ENCODE data around the gene STAT5A. TPM values are rescaled to one million over a fixed set of nuclear protein-coding genes. Genes with fewer than 3 reads are reported as not detected.
A peak's percentile ranks its signal among the peaks of the same experiment; 100 is the strongest.

STAT5A gene
- total RNA-seq, 1 donor from 2014 or later = 13.8 TPM

DNA sequence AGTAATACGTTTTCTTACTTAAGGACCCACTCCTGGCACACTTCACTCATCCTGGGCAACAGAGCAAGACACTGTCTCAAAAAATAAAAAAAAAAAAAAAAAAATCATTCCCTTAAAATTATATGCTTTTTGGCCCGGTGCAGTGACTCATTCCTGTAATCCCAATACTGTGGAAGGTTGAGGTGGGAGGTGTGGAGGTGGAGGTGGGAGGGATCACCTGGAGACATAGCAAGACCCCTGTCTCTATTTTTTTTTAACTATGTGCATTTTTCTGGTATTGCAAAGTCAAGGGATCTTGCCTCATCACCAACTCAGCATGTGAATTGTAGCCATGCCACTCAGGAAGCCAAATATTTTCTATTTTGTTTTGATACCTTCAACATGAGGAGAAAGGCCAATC, 21.8 kb upstream of the STAT5A start:
- no peak for DNase-seq
- intact Hi-C loops (cut with micrococcal nuclease) = no loop called here
- no peak for ATAC-seq

DNA sequence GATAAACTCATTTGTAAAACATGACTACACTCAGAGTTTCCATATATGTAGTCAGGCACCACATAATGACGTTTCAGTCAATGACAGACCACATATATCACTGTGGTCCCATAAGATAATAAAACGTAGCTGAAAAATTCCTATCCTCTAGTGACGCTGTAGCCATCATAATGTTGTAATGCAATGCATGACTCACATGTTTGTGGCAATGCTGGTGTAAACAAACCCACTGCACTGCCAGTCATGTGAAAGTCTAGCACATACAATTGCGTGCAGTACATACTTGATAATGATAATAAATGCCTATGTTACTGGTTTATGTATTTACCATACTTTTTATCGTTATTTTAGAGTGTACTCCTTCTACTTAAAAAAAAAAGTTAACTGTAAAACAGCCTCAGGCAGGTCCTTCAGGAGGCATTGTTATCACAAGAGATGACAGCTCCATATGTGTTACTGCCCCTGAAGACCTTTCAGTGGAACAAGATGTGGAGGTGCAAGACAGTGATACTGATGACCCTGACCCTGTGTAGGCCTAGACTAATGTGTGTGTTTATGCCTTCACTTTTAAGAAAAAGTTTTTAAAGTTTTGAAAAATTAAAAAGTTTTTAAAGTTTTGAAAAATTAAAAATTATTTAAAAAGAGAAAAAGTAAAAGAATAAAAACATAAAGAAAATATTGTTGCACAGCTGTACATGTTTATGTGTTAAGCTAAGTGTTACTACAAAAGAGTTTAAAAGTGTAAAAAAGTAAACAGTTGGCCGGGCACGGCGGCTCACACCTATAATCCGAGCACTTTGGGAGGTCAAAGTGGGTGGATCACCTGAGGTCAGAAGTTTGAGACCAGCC, 21.2 kb upstream of the STAT5A start:
- no peak for ATAC-seq

DNA sequence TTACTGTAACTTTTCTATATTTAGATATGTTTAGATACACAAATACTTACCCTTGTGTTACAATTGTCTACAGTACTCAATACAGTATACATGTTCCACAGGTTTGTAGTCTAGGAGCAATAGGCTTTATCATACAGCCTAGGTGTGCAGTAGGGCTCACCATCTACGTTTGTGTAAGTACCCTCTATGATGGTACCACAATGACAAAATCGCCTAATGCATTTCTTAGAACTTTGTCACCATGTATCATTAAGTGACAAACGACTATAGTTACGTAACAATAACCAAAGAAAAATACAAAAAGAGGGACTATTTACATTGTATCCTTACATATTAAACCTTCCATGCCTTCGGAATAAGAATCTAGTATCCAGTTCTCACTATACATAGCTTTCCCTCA, 20.1 kb upstream of the STAT5A start:
- intact Hi-C loops (cut with micrococcal nuclease) = no loop called here
- no peak for ATAC-seq
- DNase-seq = no peak

More for the DNA sequence above, 21.2 kb upstream of the STAT5A start:
- no peak for DNase-seq
- intact Hi-C loops (cut with micrococcal nuclease) = no loop called here

DNA sequence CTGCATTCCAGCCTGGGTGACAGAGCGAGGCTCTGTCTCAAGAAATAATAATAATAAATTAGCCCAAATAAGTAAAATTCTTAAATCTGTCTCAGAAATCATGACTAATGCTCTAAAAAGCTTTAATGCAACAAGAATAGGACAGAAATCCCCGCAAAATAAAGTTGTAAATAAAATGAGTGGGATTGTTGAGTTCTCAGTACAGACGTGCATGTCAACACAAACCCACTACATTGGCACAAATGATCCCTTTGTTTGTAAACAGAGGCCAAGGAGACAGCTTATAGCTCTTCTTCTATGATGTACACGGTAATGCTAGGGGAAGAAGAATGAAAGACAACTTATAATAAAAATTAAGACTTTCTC, 18.1 kb upstream of the STAT5A start:
- intact Hi-C loops (cut with micrococcal nuclease) = no loop called here
- DNase-seq (no peak), ATAC-seq (no peak)

DNA sequence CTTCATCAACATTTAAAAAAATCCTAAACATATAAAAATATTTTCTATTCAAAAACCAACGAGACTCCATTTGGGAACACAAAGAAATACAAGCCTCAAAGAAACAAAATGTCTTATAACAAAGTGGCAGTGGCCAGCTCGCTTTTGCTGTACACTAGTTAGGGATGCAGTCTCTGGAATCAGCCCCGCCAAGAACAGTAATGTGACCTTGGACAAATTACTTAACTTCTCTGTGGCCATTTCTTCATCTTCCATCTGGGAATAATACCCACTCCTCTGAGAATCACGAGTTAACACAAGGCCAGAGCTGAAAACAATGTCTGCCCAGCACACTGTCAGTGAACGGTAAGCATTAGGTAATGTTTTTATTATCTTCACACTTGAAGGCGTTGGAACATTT, 17.7 kb upstream of the STAT5A start:
- intact Hi-C loops (cut with micrococcal nuclease) = no loop called here
- ATAC-seq = no peak
- no peak for DNase-seq

DNA sequence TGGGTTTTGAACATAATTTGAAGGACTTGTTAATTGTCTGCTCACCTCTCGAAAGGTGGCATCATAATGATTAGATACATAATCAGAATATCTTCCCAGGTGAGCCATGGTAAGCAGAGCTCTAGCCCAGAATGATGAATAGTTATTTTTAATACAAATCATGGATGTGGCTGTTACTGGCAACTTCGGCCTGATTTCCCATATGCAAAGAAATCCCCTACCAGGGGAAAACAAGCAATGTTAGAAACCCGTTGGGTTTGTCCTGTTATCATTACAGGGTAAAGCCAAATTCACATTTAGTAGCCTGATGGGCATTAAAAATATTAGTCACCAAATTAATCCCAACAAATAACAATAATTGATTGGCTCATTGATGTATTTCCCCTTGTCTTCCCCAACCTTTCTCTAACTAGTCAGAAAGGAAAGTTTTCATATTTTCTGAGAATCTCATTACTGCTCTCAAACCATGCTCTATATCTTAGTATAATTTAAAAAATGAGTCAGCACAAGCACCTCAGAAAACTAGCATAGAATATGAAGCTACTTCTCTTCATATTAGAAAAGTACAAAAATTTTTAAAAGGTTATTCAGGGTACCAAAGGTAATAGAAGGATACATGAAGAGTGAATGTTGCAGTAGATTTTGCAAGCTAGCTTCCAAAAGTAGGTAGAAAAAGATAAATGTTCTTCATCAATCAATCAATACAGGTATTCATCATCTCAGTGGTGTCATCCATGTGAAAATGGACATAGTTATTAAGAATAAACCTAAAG, 17.1 kb upstream of the STAT5A start:
- no peak for DNase-seq
- ATAC-seq = no peak
- intact Hi-C loops (cut with micrococcal nuclease) = no loop called here

DNA sequence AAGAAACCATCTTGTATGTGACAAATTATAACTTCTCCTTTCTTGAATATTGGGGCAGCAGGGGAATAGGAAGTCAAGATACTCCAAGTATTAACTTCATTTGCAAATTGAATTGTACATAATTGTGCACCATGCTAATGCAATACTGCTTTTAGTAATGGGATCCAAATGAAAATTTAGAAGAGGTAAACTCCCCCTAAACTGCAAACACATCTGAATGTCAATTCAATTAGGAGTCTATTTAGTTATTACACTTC, 16.6 kb upstream of the STAT5A start:
- ATAC-seq (no peak), DNase-seq (no peak)
- intact Hi-C loops (cut with micrococcal nuclease) = no loop called here

DNA sequence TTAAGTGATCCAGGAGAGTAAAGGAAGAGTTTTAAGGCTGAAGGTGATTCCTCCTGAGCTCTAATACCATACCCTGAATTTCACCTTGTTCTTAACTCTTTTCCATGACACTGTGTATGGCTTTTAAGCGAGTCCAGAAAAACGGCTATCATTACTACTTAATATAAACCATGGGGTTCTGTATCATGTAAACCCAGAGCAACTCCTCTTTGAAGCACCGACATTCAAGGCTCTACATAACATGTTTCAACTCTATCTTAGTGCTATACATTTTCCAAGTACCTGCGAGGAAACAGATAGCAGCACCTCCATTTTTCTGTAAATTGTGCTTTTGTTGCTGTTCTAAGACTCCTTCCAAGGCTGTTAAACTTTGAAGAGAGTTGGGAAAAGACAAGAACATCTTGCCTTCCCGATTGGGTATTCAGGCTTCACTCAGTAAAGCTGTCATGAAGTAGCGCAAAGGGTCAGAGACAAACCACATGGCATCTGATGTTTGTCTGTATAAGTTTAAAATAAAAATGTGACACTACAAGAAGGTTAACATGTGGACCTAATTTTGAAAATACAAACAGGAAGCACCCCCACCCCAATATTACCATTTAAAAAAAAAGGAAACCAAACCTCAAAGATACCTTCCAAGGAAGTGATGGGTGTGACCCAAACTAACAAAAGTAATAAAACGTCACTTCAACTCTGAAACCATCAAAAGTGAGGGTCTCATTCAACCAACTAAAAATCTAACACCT, 16.0 kb upstream of the STAT5A start:
- DNase-seq (no peak), ATAC-seq (no peak)
- intact Hi-C loops (cut with micrococcal nuclease) = no loop called here

DNA sequence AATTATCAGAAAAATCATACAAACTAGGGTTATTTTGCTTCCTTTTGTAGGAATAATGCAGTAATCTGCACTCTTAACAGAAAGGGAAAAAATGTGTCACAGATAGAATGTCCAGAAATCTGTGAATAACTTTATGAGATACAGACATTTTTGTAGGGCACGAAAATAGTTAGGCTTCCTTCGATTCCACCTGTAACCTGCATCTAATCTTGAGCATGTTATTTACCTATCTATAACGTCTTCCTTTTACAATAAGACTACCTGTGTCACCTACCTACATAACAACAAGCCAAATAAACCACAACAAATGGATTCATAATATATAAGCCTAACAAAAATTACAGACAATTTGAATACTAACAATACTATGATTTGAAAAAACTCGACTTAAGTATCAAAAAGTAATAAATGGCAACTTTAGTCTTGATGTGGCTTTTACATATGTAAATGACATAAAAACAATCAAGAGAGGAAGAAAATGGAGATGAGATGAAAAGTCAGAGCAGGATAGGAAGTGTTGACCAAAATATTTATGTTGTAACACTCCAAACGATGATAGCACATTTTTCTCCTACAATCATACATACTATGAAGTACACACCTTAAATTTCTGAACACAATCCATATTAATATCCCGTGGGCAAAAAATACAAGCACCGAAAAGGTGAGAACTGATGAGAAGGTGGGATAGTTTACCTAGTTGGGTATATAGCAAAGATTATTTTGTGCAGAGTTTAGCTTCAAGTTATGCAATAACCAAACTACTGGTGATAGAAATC, 14.6 kb upstream of the STAT5A start:
- intact Hi-C loops (cut with micrococcal nuclease) = no loop called here
- ATAC-seq (no peak), DNase-seq (no peak)

DNA sequence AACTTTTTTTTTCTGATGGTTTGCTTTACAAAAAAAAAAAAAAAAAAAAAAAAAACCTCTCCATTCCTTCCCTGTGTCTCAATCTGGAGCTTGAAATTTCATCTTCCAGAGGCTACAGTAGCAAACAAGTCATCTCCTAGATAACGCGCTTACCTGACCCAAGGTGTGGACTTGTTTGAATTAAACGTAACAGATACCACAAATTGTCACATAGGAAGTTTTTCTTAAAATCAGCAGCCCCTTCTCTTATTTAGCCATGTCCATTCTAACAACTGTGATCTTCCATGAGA, 14.1 kb upstream of the STAT5A start:
- ATAC-seq (no peak), DNase-seq (no peak)
- intact Hi-C loops (cut with micrococcal nuclease) = no loop called here

DNA sequence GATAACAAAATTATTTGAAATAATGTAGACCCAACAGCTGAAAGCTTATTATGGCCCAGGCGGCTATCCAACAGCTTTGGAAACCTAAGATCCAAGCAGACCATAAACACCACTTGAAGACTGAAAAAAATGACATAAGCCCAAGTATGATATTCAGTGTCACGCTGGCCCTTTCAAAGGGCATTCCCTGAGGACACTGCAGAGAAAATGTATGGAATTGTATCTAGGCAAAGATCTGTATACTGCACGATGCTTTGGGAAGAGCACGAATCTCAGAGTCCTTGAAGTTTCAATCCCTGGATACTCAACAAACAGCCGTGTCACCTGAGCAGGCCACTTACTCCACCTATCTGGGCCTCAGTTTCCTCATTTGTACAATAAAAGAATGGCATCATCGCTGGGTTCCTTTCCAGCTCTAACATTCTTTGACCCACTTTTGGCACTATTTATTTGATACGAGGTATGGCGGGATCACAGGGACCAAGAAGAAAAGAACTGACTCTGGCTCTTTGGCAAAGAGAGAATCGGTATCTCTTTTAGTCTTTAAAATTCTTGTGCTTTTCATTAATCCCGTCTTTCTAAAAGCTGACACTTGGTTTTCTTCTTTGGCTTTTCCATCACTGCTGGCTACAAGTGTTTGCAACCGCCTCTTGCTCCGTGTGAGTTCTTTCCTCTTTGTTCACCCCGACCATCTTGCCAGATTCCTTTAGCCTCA, 13.3 kb upstream of the STAT5A start:
- intact Hi-C loops (cut with micrococcal nuclease) = no loop called here
- peak; percentile 3 for ATAC-seq
- DNase-seq = no peak

DNA sequence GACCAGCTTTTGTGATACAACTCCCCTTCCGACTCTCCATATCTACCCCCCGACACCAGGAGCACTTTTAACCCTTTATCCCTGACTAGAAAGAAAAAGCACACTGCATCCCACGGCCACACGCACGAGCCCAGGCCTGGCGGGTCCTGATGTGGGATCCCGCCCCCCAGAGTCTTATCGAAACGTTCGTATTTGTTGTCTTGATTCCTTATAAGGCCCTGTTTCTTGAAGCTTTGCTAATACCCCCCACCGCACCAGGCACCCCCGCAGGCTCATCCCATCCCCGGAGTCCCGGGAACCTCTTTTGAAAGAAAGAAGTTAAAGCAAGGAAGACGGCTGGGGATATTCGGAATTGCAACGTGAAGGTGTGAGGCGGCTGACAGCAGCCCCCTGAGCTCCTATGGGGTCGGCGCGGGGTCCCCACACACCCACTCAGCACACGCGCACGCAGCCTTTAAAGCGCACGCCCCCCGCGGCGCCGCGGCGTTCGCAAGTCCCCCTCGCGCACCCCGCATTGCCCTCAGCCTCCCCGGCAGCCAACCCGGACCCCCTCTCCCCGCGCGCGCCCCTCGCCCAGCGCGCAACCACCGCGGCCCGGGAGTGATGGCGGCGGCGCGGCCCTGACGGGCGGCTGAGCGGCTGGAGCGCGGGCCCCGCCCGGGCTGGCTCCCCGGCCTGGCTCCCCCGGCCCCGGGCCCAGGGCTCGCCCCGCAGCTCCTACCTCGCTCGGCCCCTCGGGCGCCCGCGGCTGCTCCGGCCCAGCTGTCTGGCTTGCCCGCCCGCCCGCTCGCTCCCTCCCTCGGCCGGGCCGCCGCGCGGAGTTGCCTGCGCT, 12.6 kb upstream of the STAT5A start:
- intact Hi-C loops (cut with micrococcal nuclease) = no loop called here
- peak; percentile 56 for ATAC-seq
- no peak for DNase-seq

DNA sequence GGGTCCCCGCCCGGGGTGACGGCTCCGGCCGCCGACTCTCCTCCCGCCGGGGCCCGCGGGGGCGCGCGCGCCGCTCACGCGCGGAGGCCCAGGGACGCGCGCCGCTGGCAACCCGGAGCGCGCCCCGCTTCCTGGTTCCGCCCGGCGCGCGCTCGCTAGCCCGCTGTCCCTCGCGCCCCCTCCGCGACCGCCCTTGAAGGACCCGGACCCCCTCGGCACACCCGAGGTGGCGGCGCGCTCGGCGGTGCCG, 12.0 kb upstream of the STAT5A start, which contains the start of gene STAT5B:
TSS of gene STAT5B (minus strand) at position 33 of the 250 bp plus-strand sequence. CDS start 44,264 bp downstream, outside the sequence.
- intact Hi-C loops (cut with micrococcal nuclease) = no loop called here
- peak; percentile 89 for DNase-seq
- ATAC-seq = peak; percentile 88

DNA sequence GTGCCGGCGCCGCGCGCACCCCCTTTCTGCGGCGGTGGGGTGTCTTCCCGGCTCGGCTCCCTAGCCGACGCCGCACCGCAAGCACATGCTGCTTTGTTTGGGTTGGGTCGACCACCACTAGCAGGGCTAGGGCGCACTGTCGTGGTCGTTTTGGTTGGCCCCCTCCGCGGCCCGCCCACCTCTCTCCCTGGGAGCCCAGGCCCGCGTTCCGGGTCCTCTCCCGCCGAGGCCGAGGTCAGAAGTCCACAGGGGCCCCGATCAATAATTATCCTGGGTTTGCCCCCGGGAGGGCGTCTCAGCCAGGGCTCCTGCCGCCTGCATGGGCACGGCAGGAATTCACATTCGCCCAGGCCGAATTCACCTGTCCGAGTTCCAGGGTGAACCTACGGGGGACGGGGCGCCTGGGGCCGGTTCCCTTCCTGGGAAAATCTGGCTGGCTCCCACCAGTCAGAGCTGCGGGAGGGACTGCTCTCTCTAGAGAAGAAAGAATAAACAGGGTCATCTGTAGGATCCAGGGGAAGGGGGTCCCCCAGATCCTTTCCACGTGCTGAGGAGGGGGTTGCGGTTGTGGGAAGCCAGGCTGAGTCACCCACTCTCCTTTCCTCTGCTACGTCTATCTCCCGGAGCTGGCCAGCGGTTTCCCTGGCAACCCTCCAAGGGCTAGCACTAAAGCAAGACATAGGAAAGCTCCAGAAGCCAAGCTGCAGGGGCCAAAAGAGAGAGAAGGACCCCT, 11.5 kb upstream of the STAT5A start:
- peak; percentile 57 for ATAC-seq
- intact Hi-C loops (cut with micrococcal nuclease) = no loop called here
- peak; percentile 83 for DNase-seq

DNA sequence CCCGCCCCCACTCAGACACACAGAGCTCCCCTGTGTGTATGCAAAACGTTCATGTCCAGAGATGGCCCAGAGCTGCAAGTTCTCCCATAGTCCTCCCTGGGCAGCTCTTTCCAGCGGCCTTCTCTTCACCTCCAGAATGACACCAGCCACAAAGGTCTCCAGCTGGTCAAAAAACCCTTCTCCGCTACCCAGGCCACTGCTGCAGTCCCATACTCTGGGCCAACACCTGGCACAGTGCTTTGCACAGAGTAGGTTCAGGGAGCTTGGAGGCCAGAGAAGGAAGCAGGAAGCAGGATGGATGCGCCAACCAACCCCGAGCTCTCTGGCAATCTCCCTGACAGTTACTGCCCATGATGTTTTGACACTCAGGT, 11.0 kb upstream of the STAT5A start:
- intact Hi-C loops (cut with micrococcal nuclease) = no loop called here
- ATAC-seq = peak; percentile 23
- DNase-seq = no peak

DNA sequence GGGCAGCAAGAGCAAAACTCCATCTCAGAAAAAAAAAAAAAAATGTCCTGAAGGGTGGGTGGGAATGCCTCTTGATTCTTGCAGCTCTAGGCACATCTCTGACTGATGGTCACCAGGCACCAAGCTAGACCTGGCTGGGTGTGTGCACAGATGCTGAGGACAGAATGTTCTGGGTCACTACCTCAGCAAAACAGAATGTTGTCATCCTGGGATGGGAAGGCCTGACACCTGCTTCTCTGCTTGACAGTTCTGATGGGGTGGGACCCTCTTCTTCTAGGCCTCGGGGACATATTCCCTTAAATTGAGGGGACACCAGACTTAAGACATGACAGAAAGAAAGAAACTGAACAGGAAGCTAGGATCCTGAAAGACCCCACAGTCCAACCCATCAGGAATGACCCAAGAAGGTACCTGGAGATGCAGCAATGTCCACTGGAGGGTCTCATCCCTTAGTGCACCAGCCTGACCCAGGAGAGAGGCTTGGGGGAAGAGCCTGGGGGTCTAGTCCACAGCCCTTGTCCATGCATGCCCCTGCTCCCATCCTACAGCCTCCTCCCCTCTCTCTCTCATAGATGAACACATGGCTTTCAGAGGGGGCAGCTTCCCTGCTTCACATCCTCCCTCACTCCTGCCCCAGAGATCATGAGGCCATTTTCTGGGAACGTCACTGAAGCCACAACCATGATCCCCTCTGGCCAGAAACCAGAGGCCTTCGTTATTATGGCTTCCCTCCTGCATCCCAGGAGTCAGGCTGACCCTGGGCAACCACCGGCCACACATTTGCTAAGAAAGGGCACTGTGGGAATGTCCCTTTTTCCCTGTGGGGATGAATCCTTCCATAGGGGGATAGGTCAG, 8.3 kb upstream of the STAT5A start:
- no peak for DNase-seq
- ATAC-seq = no peak
- intact Hi-C loops (cut with micrococcal nuclease) = no loop called here

DNA sequence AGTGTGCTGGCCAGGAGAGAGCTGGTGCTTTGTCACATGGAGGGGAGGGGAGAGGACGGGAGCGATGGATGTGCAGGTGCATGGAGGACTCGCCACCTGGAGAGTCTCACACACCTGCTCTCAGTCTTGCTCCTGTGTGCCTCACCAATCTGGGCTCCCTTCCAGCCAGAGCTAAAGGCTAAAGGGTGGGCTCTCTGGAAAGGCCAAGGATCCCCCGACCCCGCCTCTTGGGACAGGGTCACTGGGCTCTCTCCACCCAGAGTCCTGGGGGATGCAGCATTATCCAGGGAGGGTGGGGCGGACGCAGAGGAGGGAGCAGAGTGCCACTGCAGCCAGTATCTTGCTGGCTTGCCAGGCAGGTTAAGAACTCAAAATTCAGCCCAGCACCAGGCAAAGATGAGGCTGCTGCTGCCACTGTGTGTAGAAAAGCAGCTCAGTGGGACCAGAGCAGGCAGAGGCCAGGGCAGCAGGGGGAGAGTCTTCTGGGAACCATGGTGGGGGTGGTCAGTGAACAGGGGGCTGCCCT, 6.7 kb upstream of the STAT5A start:
- intact Hi-C loops (cut with micrococcal nuclease) = no loop called here
- DNase-seq = no peak
- no peak for ATAC-seq
